Daoy (cell line): ENCODE measurements around the gene IFITM2. TPM values are rescaled to one million over a fixed set of nuclear protein-coding genes. Genes with fewer than 3 reads are reported as not detected.

ENCODE experiments used
- total RNA-seq: library from RNA; depleted of rRNA; stranded (reverse); fragments of >200 nt; shearing (Covaris generic); gene quantifications from 2 replicates; pipeline ENCODE4 v1.2.3, GENCODE V29; 2014; rRNA removed

The IFITM2 gene
- total RNA-seq, 1 experiment from 2014 or later, result 6.1 TPM

Other genes starting within 250 kb of the IFITM2 start
- gene SCGB1C1, start 114.7 kb upstream of the IFITM2 start, total RNA-seq, result not detected in 2 replicates
- 9.3 and 19.7 TPM in 2 replicates for gene BET1L, start 100.4 kb upstream of the IFITM2 start, total RNA-seq
- gene RIC8A, start 100.1 kb upstream of the IFITM2 start, total RNA-seq, result 116 and 130 TPM in 2 replicates
- gene SIRT3, start 71.5 kb upstream of the IFITM2 start, total RNA-seq, result 4.9 and 5.4 TPM in 2 replicates
- 334 and 350 TPM in 2 replicates for gene PSMD13, start 70.8 kb upstream of the IFITM2 start, total RNA-seq
- gene NLRP6, start 29.4 kb upstream of the IFITM2 start, total RNA-seq, result not detected in 2 replicates
- gene PGGHG, start 18.7 kb upstream of the IFITM2 start, total RNA-seq, result 0.42 and 1.4 TPM in 2 replicates
- not detected in 2 replicates for gene IFITM5, start 8.3 kb upstream of the IFITM2 start, total RNA-seq
- gene IFITM1, start 6.2 kb downstream of the IFITM2 start, total RNA-seq, result 1.2 TPM in 2 replicates
- 16.9 and 22.8 TPM in 2 replicates for gene IFITM3, start 13.0 kb downstream of the IFITM2 start, total RNA-seq
- 3.0 and 4.9 TPM in 2 replicates for gene B4GALNT4, start 61.7 kb downstream of the IFITM2 start, total RNA-seq
- gene PKP3, start 86.4 kb downstream of the IFITM2 start, total RNA-seq, result 7.3 and 22.9 TPM in 2 replicates
- gene SIGIRR, start 107.2 kb downstream of the IFITM2 start, total RNA-seq, result 10.5 and 25.8 TPM in 2 replicates
- gene ANO9, start 134.2 kb downstream of the IFITM2 start, total RNA-seq, result 0.17 TPM in 1 of 2 replicates, not detected in the other
- 16.2 and 24.4 TPM in 2 replicates for gene PTDSS2, start 142.5 kb downstream of the IFITM2 start, total RNA-seq
- gene RNH1, start 199.4 kb downstream of the IFITM2 start, total RNA-seq, result 165 and 188 TPM in 2 replicates
- 67.4 and 75.8 TPM in 2 replicates for gene HRAS, start 227.8 kb downstream of the IFITM2 start, total RNA-seq
- 0.11 and 0.60 TPM in 2 replicates for gene LRRC56, start 229.7 kb downstream of the IFITM2 start, total RNA-seq